HCT116 (cell line): ENCODE results near the gene DERA. TPM values are rescaled to one million over a fixed set of nuclear protein-coding genes. Genes with fewer than 3 reads are reported as not detected.
"Not testable (repeated sequence)": the region's sequence is repeated elsewhere in the genome, so short reads cannot be mapped to it uniquely, and the experiment has no call there.

Experiments used
- ATAC-seq: fragments of 200-7000 bp; cut with Tn5 transposase; 2 replicates; pipeline ENCODE4 v1.9.1; 2020; ENCODE audit warnings: mild to moderate bottlenecking, moderate library complexity
- BruUV-seq: library from RNA; stranded (reverse); fragments of 400-500 nt; replicated peaks from 2 replicates; lab custom pipeline; 2021; lab: Mats Ljungman, UMichigan
- CTCF ChIA-PET: fragments of 300-600 bp; sonication (Branson Sonifier 250); formaldehyde crosslinking; loops from one replicate; lab custom pipeline; 2021; ENCODE audit warnings: antibody characterized with exemption; lab: Charles Lee
- POLR2A ChIA-PET: fragments of 300-600, 350-600 bp; sonication (Branson Sonifier 250); formaldehyde crosslinking; loops from one replicate; lab custom pipeline; 2021; ENCODE audit warnings: antibody characterized with exemption; lab: Charles Lee
- RAD21 ChIA-PET, 2 experiments: fragments of 300-600 bp; sonication (Branson Sonifier 250); formaldehyde crosslinking; loops; one replicate each; lab custom pipeline; 2023; ENCODE audit warnings: low total read pairs in 2 of 2; ENCODE audit not compliant: uncharacterized antibody in 2 of 2, unreplicated experiment in 2 of 2, low non-redundant PET in 1 of 2; lab: Charles Lee
- DNase-seq: peaks from one replicate; pipeline ENCODE4 v3.0.0-alpha.2; 2010; ENCODE audit warnings: low read depth, low spot score
- H2AFZ ChIP-seq: fragments of 200-600 bp; shearing (Covaris generic), sonication (generic); 2 replicates; pipeline ENCODE4 v1.6.1; 2017; ENCODE audit warnings: low read depth, mixed run types, mixed read lengths, antibody characterized with exemption, low read length; ENCODE audit not compliant: poor library complexity, severe bottlenecking
- H3K27ac ChIP-seq: 2 replicates; pipeline ENCODE4 v1.5.1; 2012; ENCODE audit warnings: low read depth, low read length
- H3K27me3 ChIP-seq: fragments of 200-600 bp; sonication (generic); 2 replicates; pipeline ENCODE4 v1.6.1; 2016; ENCODE audit warnings: mixed run types, low read length, mixed read lengths; ENCODE audit not compliant: insufficient read depth
- H3K36me3 ChIP-seq, 2 experiments: fragments of 200-500 bp in 1 of 2; fragments of 200-600 bp in 1 of 2; sonication (Bioruptor generic) in 1 of 2; sonication (generic) in 1 of 2; 2 replicates each; pipeline versions ENCODE4 v1.5.1 to v1.6.1; 2014 to 2016; ENCODE audit warnings: low read length in 2 of 2, inconsistent platforms in 1 of 2, mixed read lengths in 1 of 2, mixed run types in 1 of 2; ENCODE audit not compliant: insufficient read depth in 2 of 2, control insufficient read depth in 1 of 2
- H3K4me1 ChIP-seq, 2 experiments: fragments of 200-600 bp in 1 of 2; sonication (generic) in 1 of 2; 2 replicates each; pipeline versions ENCODE4 v1.5.1 to v1.6.1; 2012 to 2017; ENCODE audit warnings: low read length in 2 of 2, inconsistent platforms in 1 of 2, mild to moderate bottlenecking in 1 of 2, mixed read lengths in 1 of 2, mixed run types in 1 of 2, moderate library complexity in 1 of 2; ENCODE audit not compliant: insufficient read depth in 2 of 2, control insufficient read depth in 1 of 2
- H3K4me2 ChIP-seq: fragments of 200-600 bp; sonication (generic); 2 replicates; pipeline ENCODE4 v1.6.1; 2017; ENCODE audit warnings: mixed run types, low read length, mixed read lengths
- H3K4me3 ChIP-seq, 2 experiments: fragments of 200-600 bp in 1 of 2; sonication (generic) in 1 of 2; replicated peaks in 1 of 2; 2 replicates each; pipeline ENCODE4 v1.5.1; 2011 to 2016; ENCODE audit warnings: low read length in 2 of 2, control low read depth in 1 of 2, low read depth in 1 of 2, mild to moderate bottlenecking in 1 of 2, mixed read lengths in 1 of 2, mixed run types in 1 of 2
- H3K79me2 ChIP-seq: fragments of 200-600 bp; sonication (generic); 2 replicates; pipeline ENCODE4 v1.6.1; 2017; ENCODE audit warnings: mild to moderate bottlenecking, mixed run types, low read length, moderate library complexity, mixed read lengths; ENCODE audit not compliant: insufficient read depth
- H3K9ac ChIP-seq: fragments of 200-600 bp; sonication (generic); 2 replicates; pipeline ENCODE4 v1.6.1; 2016; ENCODE audit warnings: low read length, mixed read lengths
- H3K9me2 ChIP-seq: fragments of 200-600 bp; sonication (generic), shearing (Covaris generic); 2 replicates; pipeline ENCODE4 v1.6.1; 2017; ENCODE audit warnings: mixed run types, mild to moderate bottlenecking, moderate library complexity; ENCODE audit not compliant: insufficient read depth
- H3K9me3 ChIP-seq, 2 experiments: fragments of 200-500 bp in 1 of 2; fragments of 200-600 bp in 1 of 2; sonication (Bioruptor generic) in 1 of 2; sonication (generic) in 1 of 2; 2 replicates each; pipeline ENCODE4 v1.6.1; 2014 to 2017; ENCODE audit warnings: low read length in 2 of 2, mixed read lengths in 2 of 2, inconsistent platforms in 1 of 2, low read depth in 1 of 2, mild to moderate bottlenecking in 1 of 2, mixed run types in 1 of 2, moderate library complexity in 1 of 2; ENCODE audit not compliant: control insufficient read depth in 1 of 2, insufficient read depth in 1 of 2
- H4K20me1 ChIP-seq: fragments of 200-600 bp; sonication (generic), shearing (Covaris generic); 2 replicates; pipeline ENCODE4 v1.6.1; 2017; ENCODE audit warnings: mixed run types, mild to moderate bottlenecking, moderate library complexity; ENCODE audit not compliant: insufficient read depth
- CBX3 ChIP-seq: IDR thresholded peaks from 2 replicates; pipeline ENCODE4 v1.6.1; 2012; ENCODE audit warnings: low read depth
- CEBPB ChIP-seq: IDR thresholded peaks from 2 replicates; pipeline ENCODE4 v1.6.1; 2012; ENCODE audit warnings: low read depth
- EGR1 ChIP-seq: IDR thresholded peaks from 2 replicates; pipeline ENCODE4 v1.6.1; 2012; ENCODE audit warnings: low read depth
- EZH2phosphoT487 ChIP-seq: fragments of 200-600 bp; IDR thresholded peaks from 2 replicates; pipeline ENCODE4 v1.6.1; 2018; ENCODE audit warnings: antibody characterized with exemption, borderline replicate concordance
- FOSL1 ChIP-seq: IDR thresholded peaks from 2 replicates; pipeline ENCODE4 v1.6.1; 2012; ENCODE audit warnings: low read depth
- JUND ChIP-seq: IDR thresholded peaks from 2 replicates; pipeline ENCODE4 v1.6.1; 2012
- POLR2AphosphoS5 ChIP-seq: IDR thresholded peaks from 2 replicates; pipeline ENCODE4 v1.6.1; 2011; ENCODE audit warnings: mild to moderate bottlenecking, low read depth, low read length, moderate library complexity
- RAD21 ChIP-seq: IDR thresholded peaks from 2 replicates; pipeline ENCODE4 v1.6.1; 2012; ENCODE audit warnings: low read depth, mild to moderate bottlenecking
- SP1 ChIP-seq: IDR thresholded peaks from 2 replicates; pipeline ENCODE4 v1.6.1; 2012; ENCODE audit warnings: low read depth
- SRF ChIP-seq: IDR thresholded peaks from 2 replicates; pipeline ENCODE4 v1.6.1; 2012; ENCODE audit warnings: low read depth
- TCF7L2 ChIP-seq: IDR thresholded peaks from 2 replicates; pipeline ENCODE4 v1.7.0; 2011; ENCODE audit warnings: borderline replicate concordance, inconsistent platforms; ENCODE audit not compliant: insufficient read depth, insufficient read length; ENCODE audit errors: extremely low read depth
- YY1 ChIP-seq: IDR thresholded peaks from 2 replicates; pipeline ENCODE4 v1.6.1; 2011; ENCODE audit warnings: low read length, low read depth, moderate library complexity, mild to moderate bottlenecking; ENCODE audit not compliant: insufficient replicate concordance; ENCODE audit errors: extremely low read depth
- intact Hi-C: fragments of 100-400 bp; cut with micrococcal nuclease; formaldehyde crosslinking; loops from 2 replicates; pipeline ENCODE4 v1.10.0; 2022
- total RNA-seq: library from RNA; stranded (reverse); gene quantifications from one replicate; pipeline ENCODE4 v1.2.1, GENCODE V29; 2021; ENCODE audit not compliant: unreplicated experiment
- TF ChIP-seq, protein P1 (sequence below): IDR thresholded peaks from 2 replicates; pipeline ENCODE4 v1.6.1; 2011; ENCODE audit warnings: mild to moderate bottlenecking, low read length, moderate library complexity; ENCODE audit not compliant: insufficient replicate concordance; ENCODE audit errors: extremely low read depth
- TF ChIP-seq, protein P2 (sequence below): IDR thresholded peaks from 2 replicates; pipeline ENCODE4 v1.6.1; 2012; ENCODE audit warnings: low read depth
- TF ChIP-seq, protein P3 (sequence below): IDR thresholded peaks from 2 replicates; pipeline ENCODE4 v1.6.1; 2012
- TF ChIP-seq, protein P4 (sequence below): IDR thresholded peaks from 2 replicates; pipeline ENCODE4 v1.6.1; 2012

The DERA gene
- total RNA-seq, 1 experiment from 2014 or later = 32.6 TPM

DNA sequence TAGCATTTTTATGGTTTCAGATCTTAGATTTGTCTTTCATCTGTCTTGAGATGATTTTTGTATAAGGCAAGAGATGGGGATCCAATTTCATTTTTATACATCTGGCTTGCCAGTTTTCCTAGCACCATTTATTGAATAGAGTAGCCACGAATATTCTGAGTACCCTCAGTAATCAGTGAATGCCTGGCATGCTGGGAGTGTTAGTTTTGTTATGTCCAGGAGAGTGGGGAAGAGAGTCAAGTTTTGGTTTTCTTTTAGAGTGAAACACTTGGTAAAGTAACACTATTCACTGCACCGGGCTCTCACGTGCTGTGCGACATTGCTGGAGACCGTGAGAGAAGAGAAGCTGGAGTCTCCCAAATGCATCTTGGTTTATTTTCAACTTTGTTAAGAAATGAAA lies 31.3 kb downstream of the DERA start:
- H3K27ac ChIP-seq = no peak overlapping the region
- H4K20me1 ChIP-seq = no peaks in the 10 kb centered on the region
- H3K79me2 ChIP-seq = peaks cover 7% of the 10 kb centered on the region; the same call in 1 of the 2 replicates
- no peaks in the 10 kb centered on the region for H3K27me3 ChIP-seq
- ATAC-seq (no peak), DNase-seq (no peak)
- BruUV-seq = no TSS peak
- no peak overlapping the region for H3K9ac ChIP-seq
- H3K4me2 ChIP-seq = no peak overlapping the region
- peaks cover 0 to 5% of the 10 kb centered on the region in 2 experiments; a peak in 1 of 4 replicates for H3K4me1 ChIP-seq
- POLR2A ChIA-PET = no interaction called here
- TF ChIP-seq, protein P1, sequence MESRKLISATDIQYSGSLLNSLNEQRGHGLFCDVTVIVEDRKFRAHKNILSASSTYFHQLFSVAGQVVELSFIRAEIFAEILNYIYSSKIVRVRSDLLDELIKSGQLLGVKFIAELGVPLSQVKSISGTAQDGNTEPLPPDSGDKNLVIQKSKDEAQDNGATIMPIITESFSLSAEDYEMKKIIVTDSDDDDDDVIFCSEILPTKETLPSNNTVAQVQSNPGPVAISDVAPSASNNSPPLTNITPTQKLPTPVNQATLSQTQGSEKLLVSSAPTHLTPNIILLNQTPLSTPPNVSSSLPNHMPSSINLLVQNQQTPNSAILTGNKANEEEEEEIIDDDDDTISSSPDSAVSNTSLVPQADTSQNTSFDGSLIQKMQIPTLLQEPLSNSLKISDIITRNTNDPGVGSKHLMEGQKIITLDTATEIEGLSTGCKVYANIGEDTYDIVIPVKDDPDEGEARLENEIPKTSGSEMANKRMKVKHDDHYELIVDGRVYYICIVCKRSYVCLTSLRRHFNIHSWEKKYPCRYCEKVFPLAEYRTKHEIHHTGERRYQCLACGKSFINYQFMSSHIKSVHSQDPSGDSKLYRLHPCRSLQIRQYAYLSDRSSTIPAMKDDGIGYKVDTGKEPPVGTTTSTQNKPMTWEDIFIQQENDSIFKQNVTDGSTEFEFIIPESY = no peak
- no peak for TF ChIP-seq EZH2phosphoT487
- no peak for TF ChIP-seq JUND
- TF ChIP-seq, protein P2, sequence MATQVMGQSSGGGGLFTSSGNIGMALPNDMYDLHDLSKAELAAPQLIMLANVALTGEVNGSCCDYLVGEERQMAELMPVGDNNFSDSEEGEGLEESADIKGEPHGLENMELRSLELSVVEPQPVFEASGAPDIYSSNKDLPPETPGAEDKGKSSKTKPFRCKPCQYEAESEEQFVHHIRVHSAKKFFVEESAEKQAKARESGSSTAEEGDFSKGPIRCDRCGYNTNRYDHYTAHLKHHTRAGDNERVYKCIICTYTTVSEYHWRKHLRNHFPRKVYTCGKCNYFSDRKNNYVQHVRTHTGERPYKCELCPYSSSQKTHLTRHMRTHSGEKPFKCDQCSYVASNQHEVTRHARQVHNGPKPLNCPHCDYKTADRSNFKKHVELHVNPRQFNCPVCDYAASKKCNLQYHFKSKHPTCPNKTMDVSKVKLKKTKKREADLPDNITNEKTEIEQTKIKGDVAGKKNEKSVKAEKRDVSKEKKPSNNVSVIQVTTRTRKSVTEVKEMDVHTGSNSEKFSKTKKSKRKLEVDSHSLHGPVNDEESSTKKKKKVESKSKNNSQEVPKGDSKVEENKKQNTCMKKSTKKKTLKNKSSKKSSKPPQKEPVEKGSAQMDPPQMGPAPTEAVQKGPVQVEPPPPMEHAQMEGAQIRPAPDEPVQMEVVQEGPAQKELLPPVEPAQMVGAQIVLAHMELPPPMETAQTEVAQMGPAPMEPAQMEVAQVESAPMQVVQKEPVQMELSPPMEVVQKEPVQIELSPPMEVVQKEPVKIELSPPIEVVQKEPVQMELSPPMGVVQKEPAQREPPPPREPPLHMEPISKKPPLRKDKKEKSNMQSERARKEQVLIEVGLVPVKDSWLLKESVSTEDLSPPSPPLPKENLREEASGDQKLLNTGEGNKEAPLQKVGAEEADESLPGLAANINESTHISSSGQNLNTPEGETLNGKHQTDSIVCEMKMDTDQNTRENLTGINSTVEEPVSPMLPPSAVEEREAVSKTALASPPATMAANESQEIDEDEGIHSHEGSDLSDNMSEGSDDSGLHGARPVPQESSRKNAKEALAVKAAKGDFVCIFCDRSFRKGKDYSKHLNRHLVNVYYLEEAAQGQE = no peak
- TF ChIP-seq CEBPB = no peak
- TF ChIP-seq, protein P3, sequence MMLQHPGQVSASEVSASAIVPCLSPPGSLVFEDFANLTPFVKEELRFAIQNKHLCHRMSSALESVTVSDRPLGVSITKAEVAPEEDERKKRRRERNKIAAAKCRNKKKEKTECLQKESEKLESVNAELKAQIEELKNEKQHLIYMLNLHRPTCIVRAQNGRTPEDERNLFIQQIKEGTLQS = no peak
- TF ChIP-seq FOSL1 = no peak
- no peak for TF ChIP-seq CBX3
- no peak for TF ChIP-seq SRF
- TF ChIP-seq POLR2AphosphoS5 = no peak
- TF ChIP-seq, protein P4, sequence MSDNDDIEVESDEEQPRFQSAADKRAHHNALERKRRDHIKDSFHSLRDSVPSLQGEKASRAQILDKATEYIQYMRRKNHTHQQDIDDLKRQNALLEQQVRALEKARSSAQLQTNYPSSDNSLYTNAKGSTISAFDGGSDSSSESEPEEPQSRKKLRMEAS = no peak
- TF ChIP-seq EGR1 = no peak
- no peak for TF ChIP-seq SP1
- TF ChIP-seq YY1 = no peak
- no peak for TF ChIP-seq RAD21
- no peak for TF ChIP-seq TCF7L2
- intact Hi-C loops = no loop called here
- H3K9me3 ChIP-seq = no peaks in the 10 kb centered on the region
- RAD21 ChIA-PET = no interaction called here
- H3K9me2 ChIP-seq = no peaks in the 10 kb centered on the region; the same call in 1 of the 2 replicates
- CTCF ChIA-PET = no interaction called here
- no peak overlapping the region for H2AFZ ChIP-seq
- H3K4me3 ChIP-seq = no peak overlapping the region
- no peaks in the 10 kb centered on the region for H3K36me3 ChIP-seq

DNA sequence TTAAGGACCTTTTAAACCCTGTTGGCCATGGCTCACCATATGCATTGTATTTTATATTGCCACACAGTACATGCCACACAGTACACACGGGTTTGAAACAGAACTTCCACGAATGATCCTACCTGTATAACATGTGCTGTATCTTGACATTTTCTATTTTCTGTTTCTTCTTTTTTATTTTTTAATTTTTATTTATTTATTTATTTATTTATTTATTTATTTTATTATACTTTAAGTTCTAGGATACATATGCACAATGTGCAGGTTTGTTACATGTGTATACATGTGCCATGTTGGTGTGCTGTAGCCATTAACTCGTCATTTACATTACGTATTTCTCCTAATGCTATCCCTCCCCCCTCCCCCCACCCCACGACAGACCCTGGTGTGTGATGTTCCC lies 32.4 kb downstream of the DERA start:
- H3K4me1 ChIP-seq, ATAC-seq, CTCF ChIA-PET, H3K4me2 ChIP-seq, POLR2A ChIA-PET, RAD21 ChIA-PET, H3K9me2 ChIP-seq, H3K27me3 ChIP-seq, BruUV-seq, H3K9ac ChIP-seq, H3K36me3 ChIP-seq, H3K9me3 ChIP-seq, H3K27ac ChIP-seq, H2AFZ ChIP-seq, DNase-seq, intact Hi-C loops, H3K4me3 ChIP-seq, H3K79me2 ChIP-seq, H4K20me1 ChIP-seq: not testable (repeated sequence)
